Psoas muscle (tissue), 8 donors: ENCODE measurements around the gene EEFSEC. TPM values are rescaled to one million over a fixed set of nuclear protein-coding genes. Genes with fewer than 3 reads are reported as not detected.
A peak's percentile ranks its signal among the peaks of the same experiment; 100 is the strongest.

Source experiments
- ATAC-seq, 4 donors: fragments of 200-7000 bp; cut with Tn5 transposase; one replicate each; pipeline ENCODE4 v1.9.1; 2020; ENCODE audit warnings: moderate library complexity in 3 of 4, mild to moderate bottlenecking in 2 of 4
- DNase-seq, 2 donors: peaks; one replicate each; pipeline ENCODE4 v3.0.0-alpha.2; 2020
- H3K27ac ChIP-seq: fragments of 200-600 bp; one replicate; pipeline ENCODE4 v1.8.0; 2022
- H3K27me3 ChIP-seq, 3 donors: fragments of 200-600 bp in 1 of 3; one replicate each; pipeline versions ENCODE4 v1.6.1 to v1.8.0; 2013 to 2022; ENCODE audit warnings: low read length in 2 of 3, mild to moderate bottlenecking in 2 of 3, moderate library complexity in 1 of 3; ENCODE audit not compliant: insufficient read depth in 3 of 3
- H3K36me3 ChIP-seq, 2 donors: fragments of 200-600 bp in 1 of 2; one replicate each; pipeline versions ENCODE4 v1.6.1 to v1.8.0; 2013 to 2022; ENCODE audit warnings: low read depth in 1 of 2, mild to moderate bottlenecking in 1 of 2, moderate library complexity in 1 of 2; ENCODE audit not compliant: insufficient read depth in 1 of 2
- H3K4me1 ChIP-seq: fragments of 200-600 bp; one replicate; pipeline ENCODE4 v1.8.0; 2022
- H3K4me3 ChIP-seq: fragments of 200-600 bp; one replicate; pipeline ENCODE4 v1.8.0; 2022; ENCODE audit warnings: mild to moderate bottlenecking
- H3K9me3 ChIP-seq: fragments of 200-600 bp; one replicate; pipeline ENCODE4 v1.8.0; 2022
- WGBS, 3 donors: extraction: QIAGEN DNeasy Blood & Tissue Kit; methylation state at CpG; one replicate each; pipeline versions ENCODE4 v1.1.6 to v1.1.7; 2013; 5-methylcytosine and 5-hydroxymethylcytosine counted together
- intact Hi-C, 2 donors: fragments of 100-400 bp; cut with DNase I; formaldehyde crosslinking; loops; one replicate each; pipeline versions ENCODE4 v1.11.0 to v1.14.2; 2022
- polyA plus RNA-seq, 3 donors: library from polyadenylated mRNA; stranded (reverse); fragments of 200-250 nt; gene quantifications; one replicate each; pipeline ENCODE4 v1.2.3, GENCODE V29; 2013
- total RNA-seq, 4 donors: library from RNA; stranded (reverse); fragmentation: NEBNext Ultra II Directional in 2 of 4; extraction: Animal tissue kit (Norgen Biotek cat#: 25700) in 2 of 4; gene quantifications; one replicate each; pipeline versions ENCODE4 v1.2.1 to v1.2.4, GENCODE V29; 2021 to 2023
- TF ChIP-seq, protein P1 (sequence below): fragments of 200-600 bp; IDR thresholded peaks from one replicate; pipeline ENCODE4 v1.8.0; 2022; ENCODE audit warnings: antibody characterized with exemption
- donor health status: healthy with polysubstance abuse.
- donor health status: DM: no; HTN: no; CAD: no; lungs with moderate emphysema.
- donor health status: Bipolar disorder and iron deficiency.
- donor health status: healthy.
- donor health status: DM: yes; HTN: yes; CAD: no.
- donor health status: DM: no; HTN: no; CAD: no.
- donor health status: DM: no; HTN: no; CAD: no.
- donor health status: DM: yes; HTN: yes; CAD: no.

Gene EEFSEC
- total and polyA plus RNA-seq, 7 donors = 10.7 to 18.9 (median 14.0) TPM

DNA sequence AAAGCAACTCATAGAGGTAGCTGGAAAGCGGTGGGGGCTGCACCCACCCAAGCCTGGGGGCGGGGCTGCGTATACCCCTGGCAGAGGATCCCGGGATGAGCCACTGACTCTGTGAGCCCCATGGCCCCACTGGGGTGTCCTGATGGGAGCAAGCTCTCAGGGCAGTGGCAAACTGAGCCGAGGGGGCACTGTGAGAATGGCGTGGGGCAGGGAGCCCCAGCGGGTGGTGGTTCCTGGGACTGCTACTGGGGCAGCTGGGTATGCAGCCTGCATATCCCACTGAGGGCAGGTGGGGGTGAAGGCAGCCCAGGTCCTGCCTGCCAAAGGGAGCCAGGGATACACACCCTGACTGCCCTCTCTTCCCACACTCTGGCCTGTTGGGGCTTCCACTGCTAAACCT lies 254.0 kb downstream of the EEFSEC start:
- TF ChIP-seq, protein P1, sequence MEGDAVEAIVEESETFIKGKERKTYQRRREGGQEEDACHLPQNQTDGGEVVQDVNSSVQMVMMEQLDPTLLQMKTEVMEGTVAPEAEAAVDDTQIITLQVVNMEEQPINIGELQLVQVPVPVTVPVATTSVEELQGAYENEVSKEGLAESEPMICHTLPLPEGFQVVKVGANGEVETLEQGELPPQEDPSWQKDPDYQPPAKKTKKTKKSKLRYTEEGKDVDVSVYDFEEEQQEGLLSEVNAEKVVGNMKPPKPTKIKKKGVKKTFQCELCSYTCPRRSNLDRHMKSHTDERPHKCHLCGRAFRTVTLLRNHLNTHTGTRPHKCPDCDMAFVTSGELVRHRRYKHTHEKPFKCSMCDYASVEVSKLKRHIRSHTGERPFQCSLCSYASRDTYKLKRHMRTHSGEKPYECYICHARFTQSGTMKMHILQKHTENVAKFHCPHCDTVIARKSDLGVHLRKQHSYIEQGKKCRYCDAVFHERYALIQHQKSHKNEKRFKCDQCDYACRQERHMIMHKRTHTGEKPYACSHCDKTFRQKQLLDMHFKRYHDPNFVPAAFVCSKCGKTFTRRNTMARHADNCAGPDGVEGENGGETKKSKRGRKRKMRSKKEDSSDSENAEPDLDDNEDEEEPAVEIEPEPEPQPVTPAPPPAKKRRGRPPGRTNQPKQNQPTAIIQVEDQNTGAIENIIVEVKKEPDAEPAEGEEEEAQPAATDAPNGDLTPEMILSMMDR = no peak
- H3K27ac ChIP-seq = no peak overlapping the region
- H3K9me3 ChIP-seq = no peaks in the 10 kb centered on the region
- H3K36me3 ChIP-seq = no peaks in the 10 kb centered on the region
- ATAC-seq = no peak
- no peaks in the 10 kb centered on the region for H3K27me3 ChIP-seq
- no peaks in the 10 kb centered on the region for H3K4me1 ChIP-seq
- H3K4me3 ChIP-seq = no peak overlapping the region
- DNase-seq = no peak
- 91 to 92% (median 92%) methylated on average over 7 of the region's 7 CpGs for WGBS, 3 donors
- intact Hi-C loops = no loop called here

- WGBS, 3 donors = 91 to 93% (median 92%) methylated on average over 19 of the region's 19 CpGs
- ATAC-seq = peak in 1 of 4 donors; percentile 12
- no peak overlapping the region for H3K27ac ChIP-seq
- H3K27me3 ChIP-seq = no peaks in the 10 kb centered on the region
- no peaks in the 10 kb centered on the region for H3K36me3 ChIP-seq
- TF ChIP-seq, protein P1 = no peak
- no peaks in the 10 kb centered on the region for H3K9me3 ChIP-seq
- H3K4me1 ChIP-seq = no peaks in the 10 kb centered on the region
- intact Hi-C loops = no loop called here
- no peak overlapping the region for H3K4me3 ChIP-seq
- DNase-seq = no peak
Observed at GRCh38 chr3:128408012-128408692, 254.9 kb downstream of the EEFSEC start.

GRCh38 chr3:128408693-128409623 lies 255.7 kb downstream of the EEFSEC start:
- WGBS, 3 donors = 45 to 53% (median 45%) methylated on average over 16 of the region's 16 CpGs
- H3K36me3 ChIP-seq = no peaks in the 10 kb centered on the region
- TF ChIP-seq, protein P1 = no peak
- intact Hi-C loops = no loop called here
- no peak overlapping the region for H3K27ac ChIP-seq
- no peaks in the 10 kb centered on the region for H3K4me1 ChIP-seq
- no peak overlapping the region for H3K4me3 ChIP-seq
- H3K9me3 ChIP-seq = no peaks in the 10 kb centered on the region
- ATAC-seq (peak; percentile 33 to 49 (median 40)), DNase-seq (no peak)
- H3K27me3 ChIP-seq = no peaks in the 10 kb centered on the region

DNA sequence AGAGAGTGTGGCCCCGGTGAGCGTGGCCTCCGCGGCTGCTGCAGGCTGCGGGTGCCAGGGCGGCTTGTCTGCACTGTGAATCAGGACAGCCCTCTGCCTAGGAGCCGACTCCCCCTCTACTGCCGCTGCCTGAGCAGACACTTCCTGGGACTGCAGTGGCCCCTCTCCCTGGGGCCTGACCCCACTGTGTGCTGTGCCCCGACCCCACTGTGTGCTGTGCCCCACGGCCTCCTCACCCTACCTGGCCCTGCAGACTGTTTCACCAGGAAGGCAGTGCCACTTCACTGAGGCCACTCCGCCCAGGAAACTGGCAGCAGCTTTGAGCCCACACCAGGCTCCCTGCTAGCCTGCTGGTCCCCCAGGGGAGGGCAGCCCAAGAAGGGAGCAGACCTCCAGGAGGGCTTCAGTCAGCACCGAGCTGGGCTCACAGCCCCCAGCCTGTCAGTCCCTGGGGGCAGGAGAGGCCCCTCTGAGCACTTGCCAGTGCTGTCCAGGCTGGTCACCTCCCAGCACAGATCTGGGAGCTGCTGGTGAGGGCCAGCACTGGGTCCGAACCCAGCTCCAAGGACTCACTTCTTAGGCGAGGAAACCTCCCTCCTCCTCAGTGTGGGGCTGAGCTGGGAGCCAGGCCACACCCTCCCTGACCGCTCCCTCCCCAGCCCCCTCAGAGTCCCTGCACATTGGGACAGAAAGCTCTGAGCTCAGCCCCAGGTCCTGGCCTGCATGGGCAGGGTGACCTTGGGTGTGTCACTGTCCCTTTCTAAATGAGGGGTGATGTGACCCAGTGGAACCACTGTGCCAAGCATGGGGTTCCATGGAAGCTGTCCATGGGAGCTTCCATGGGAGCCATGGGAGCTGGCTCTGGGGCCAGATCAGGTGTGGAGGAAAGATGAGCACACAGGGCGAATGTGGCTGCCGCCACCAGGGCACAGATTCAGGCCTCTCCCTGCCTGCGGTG lies 256.6 kb downstream of the EEFSEC start:
- WGBS, 3 donors = 64 to 85% (median 65%) methylated on average over 16 to 18 of the region's 18 CpGs
- no peaks in the 10 kb centered on the region for H3K4me1 ChIP-seq
- no peak overlapping the region for H3K4me3 ChIP-seq
- peak in 2 of 4 donors; percentile 13 to 18 for ATAC-seq
- H3K27me3 ChIP-seq = no peaks in the 10 kb centered on the region
- intact Hi-C loops = no loop called here
- no peaks in the 10 kb centered on the region for H3K36me3 ChIP-seq
- TF ChIP-seq, protein P1 = no peak
- no peak for DNase-seq
- no peaks in the 10 kb centered on the region for H3K9me3 ChIP-seq
- H3K27ac ChIP-seq = no peak overlapping the region
